Non-pigmented ciliary epithelial cell (primary cell): ENCODE data around the gene MAST3.

Experiments used
- DNase-seq: peaks from one replicate; pipeline ENCODE4 v3.0.0-alpha.2; 2010; ENCODE audit warnings: low read depth

MAST3 gene

GRCh38 chr19:18160971-18161635, 63.5 kb downstream of the MAST3 start:
- DNase-seq, result no peak

- DNase-seq, result no peak
Observed at GRCh38 chr19:18161636-18162002, 64.0 kb downstream of the MAST3 start.

- no peak for DNase-seq
Observed at GRCh38 chr19:18164072-18164471, 66.5 kb downstream of the MAST3 start.

- no peak for DNase-seq
Observed at GRCh38 chr19:18165794-18166544, 68.4 kb downstream of the MAST3 start.

GRCh38 chr19:18167011-18167410, 69.4 kb downstream of the MAST3 start:
- no peak for DNase-seq

GRCh38 chr19:18167975-18168645, 70.5 kb downstream of the MAST3 start:
- DNase-seq, result no peak

GRCh38 chr19:18168673-18169381, 71.2 kb downstream of the MAST3 start:
- DNase-seq, result no peak

GRCh38 chr19:18170714-18171255, 73.2 kb downstream of the MAST3 start:
- no peak for DNase-seq

- DNase-seq, result no peak
Observed at GRCh38 chr19:18171605-18172327, 74.2 kb downstream of the MAST3 start.

GRCh38 chr19:18172331-18173053, 74.9 kb downstream of the MAST3 start:
- DNase-seq, result no peak

- no peak for DNase-seq
Observed at GRCh38 chr19:18173054-18173571, 75.5 kb downstream of the MAST3 start.

GRCh38 chr19:18173572-18174288, 76.2 kb downstream of the MAST3 start, which contains the start of gene IFI30:
Gene IFI30 (plus strand): TSS chr19:18173813. CDS start chr19:18173842, 29 bp downstream.
- no peak for DNase-seq

- no peak for DNase-seq
Observed at GRCh38 chr19:18174983-18175382, 77.4 kb downstream of the MAST3 start.

GRCh38 chr19:18176367-18177310, 79.1 kb downstream of the MAST3 start:
- DNase-seq, result no peak

GRCh38 chr19:18179957-18180356, 82.4 kb downstream of the MAST3 start:
- DNase-seq, result no peak

GRCh38 chr19:18183529-18183928, 86.0 kb downstream of the MAST3 start:
- DNase-seq, result no peak

GRCh38 chr19:18185538-18185937, 88.0 kb downstream of the MAST3 start:
- DNase-seq, result no peak

- DNase-seq, result no peak
Observed at GRCh38 chr19:18190278-18190677, 92.7 kb downstream of the MAST3 start.

- DNase-seq, result no peak
Observed at GRCh38 chr19:18191640-18192062, 94.1 kb downstream of the MAST3 start.
